Ovary (tissue), 3 donors: ENCODE results near the gene DKKL1.

Source experiments
- EP300 ChIP-seq: sonication (generic); formaldehyde crosslinking; IDR thresholded peaks from one replicate; pipeline ENCODE4 v1.6.1; 2017; ENCODE audit warnings: antibody characterized with exemption
- POLR2A ChIP-seq: fragments of 450-650 bp; IDR thresholded peaks from one replicate; pipeline ENCODE4 v1.6.1; 2017; ENCODE audit warnings: antibody characterized with exemption, mild to moderate bottlenecking, moderate library complexity
- TF ChIP-seq, protein P1 (sequence below), 3 donors: fragments of 450-650 bp in 2 of 3; fragments of 200-600 bp in 1 of 3; IDR thresholded peaks; one replicate each; pipeline versions ENCODE4 v1.5.1 to v1.8.0; 2016 to 2022; ENCODE audit warnings: antibody characterized with exemption in 3 of 3, mild to moderate bottlenecking in 1 of 3
- donor health status: DM: no; HTN: no; CAD: no.

GRCh38 chr19:49342291-49342721, 21.4 kb upstream of the DKKL1 start:
- TF ChIP-seq, protein P1, sequence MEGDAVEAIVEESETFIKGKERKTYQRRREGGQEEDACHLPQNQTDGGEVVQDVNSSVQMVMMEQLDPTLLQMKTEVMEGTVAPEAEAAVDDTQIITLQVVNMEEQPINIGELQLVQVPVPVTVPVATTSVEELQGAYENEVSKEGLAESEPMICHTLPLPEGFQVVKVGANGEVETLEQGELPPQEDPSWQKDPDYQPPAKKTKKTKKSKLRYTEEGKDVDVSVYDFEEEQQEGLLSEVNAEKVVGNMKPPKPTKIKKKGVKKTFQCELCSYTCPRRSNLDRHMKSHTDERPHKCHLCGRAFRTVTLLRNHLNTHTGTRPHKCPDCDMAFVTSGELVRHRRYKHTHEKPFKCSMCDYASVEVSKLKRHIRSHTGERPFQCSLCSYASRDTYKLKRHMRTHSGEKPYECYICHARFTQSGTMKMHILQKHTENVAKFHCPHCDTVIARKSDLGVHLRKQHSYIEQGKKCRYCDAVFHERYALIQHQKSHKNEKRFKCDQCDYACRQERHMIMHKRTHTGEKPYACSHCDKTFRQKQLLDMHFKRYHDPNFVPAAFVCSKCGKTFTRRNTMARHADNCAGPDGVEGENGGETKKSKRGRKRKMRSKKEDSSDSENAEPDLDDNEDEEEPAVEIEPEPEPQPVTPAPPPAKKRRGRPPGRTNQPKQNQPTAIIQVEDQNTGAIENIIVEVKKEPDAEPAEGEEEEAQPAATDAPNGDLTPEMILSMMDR (IDR thresholded peaks at IDR 0.05), result no peak
- TF ChIP-seq POLR2A (no peak), EP300 (no peak)
